Liver (tissue), 9 donors: ENCODE measurements around the gene SSX7. TPM values are rescaled to one million over a fixed set of nuclear protein-coding genes. Genes with fewer than 3 reads are reported as not detected.
"Not testable (repeated sequence)": the region's sequence is repeated elsewhere in the genome, so short reads cannot be mapped to it uniquely, and the experiment has no call there.

ENCODE experiments used
- DNase-seq: peaks from one replicate; pipeline ENCODE4 v3.0.0-alpha.2; 2017; ENCODE audit warnings: low spot score
- H3K27ac ChIP-seq, 2 donors: one replicate each; pipeline ENCODE4 v1.7.0; 2013; ENCODE audit warnings: inconsistent platforms in 2 of 2, low read length in 2 of 2, control low read depth in 1 of 2, low read depth in 1 of 2, mild to moderate bottlenecking in 1 of 2
- H3K27me3 ChIP-seq, 4 donors: one replicate each; pipeline versions ENCODE4 v1.6.1 to v1.7.0; 2013; ENCODE audit warnings: low read length in 3 of 4, inconsistent platforms in 1 of 4, mild to moderate bottlenecking in 1 of 4, moderate library complexity in 1 of 4; ENCODE audit not compliant: control insufficient read depth in 4 of 4, insufficient read depth in 4 of 4
- H3K36me3 ChIP-seq, 4 donors: one replicate each; pipeline versions ENCODE4 v1.6.1 to v1.7.0; 2013; ENCODE audit warnings: low read length in 3 of 4, mild to moderate bottlenecking in 3 of 4, low read depth in 1 of 4, moderate library complexity in 1 of 4; ENCODE audit not compliant: control insufficient read depth in 4 of 4, insufficient read depth in 3 of 4
- H3K4me1 ChIP-seq, 4 donors: one replicate each; pipeline versions ENCODE4 v1.6.1 to v1.7.0; 2013; ENCODE audit warnings: low read length in 3 of 4, mild to moderate bottlenecking in 3 of 4, moderate library complexity in 1 of 4; ENCODE audit not compliant: control insufficient read depth in 4 of 4, insufficient read depth in 4 of 4
- H3K4me3 ChIP-seq, 3 donors: one replicate each; pipeline versions ENCODE4 v1.6.1 to v1.7.0; 2013; ENCODE audit warnings: low read length in 3 of 3, control low read depth in 1 of 3, low read depth in 1 of 3, mild to moderate bottlenecking in 1 of 3
- H3K9ac ChIP-seq, 2 donors: one replicate each; pipeline ENCODE4 v1.7.0; 2013; ENCODE audit warnings: low read length in 2 of 2, mild to moderate bottlenecking in 2 of 2, moderate library complexity in 2 of 2, control low read depth in 1 of 2, low read depth in 1 of 2
- H3K9me3 ChIP-seq, 4 donors: one replicate each; pipeline versions ENCODE4 v1.6.1 to v1.7.0; 2013; ENCODE audit warnings: low read length in 3 of 4; ENCODE audit not compliant: control insufficient read depth in 4 of 4
- EGR1 ChIP-seq, 2 donors: IDR thresholded peaks; 2 replicates each; pipeline ENCODE4 v1.6.1; 2016 to 2018; ENCODE audit warnings: antibody characterized with exemption in 2 of 2, low read depth in 2 of 2
- FOXA1 ChIP-seq: IDR thresholded peaks from 2 replicates; pipeline ENCODE4 v1.6.1; 2016; ENCODE audit warnings: antibody characterized with exemption
- FOXA2 ChIP-seq: IDR thresholded peaks from 2 replicates; pipeline ENCODE4 v1.6.1; 2016; ENCODE audit warnings: antibody characterized with exemption
- GABPA ChIP-seq, 2 donors: IDR thresholded peaks in 1 of 2; conservative IDR thresholded peaks in 1 of 2; 2 replicates each; pipeline ENCODE4 v1.6.1; 2016; ENCODE audit warnings: antibody characterized with exemption in 2 of 2, mild to moderate bottlenecking in 1 of 2, moderate library complexity in 1 of 2
- HNF4A ChIP-seq, 2 donors: conservative IDR thresholded peaks; 2 replicates each; pipeline ENCODE4 v1.6.1; 2016; ENCODE audit warnings: antibody characterized with exemption in 2 of 2, mild to moderate bottlenecking in 2 of 2
- HNF4G ChIP-seq: IDR thresholded peaks from 2 replicates; pipeline ENCODE4 v1.6.1; 2016; ENCODE audit warnings: antibody characterized with exemption
- JUND ChIP-seq, 2 donors: IDR thresholded peaks; 2 replicates each; pipeline ENCODE4 v1.6.1; 2016; ENCODE audit warnings: antibody characterized with exemption in 2 of 2
- NR2F2 ChIP-seq: IDR thresholded peaks from 2 replicates; pipeline ENCODE4 v1.6.1; 2016; ENCODE audit warnings: antibody characterized with exemption
- RAD21 ChIP-seq, 2 donors: IDR thresholded peaks; 2 replicates each; pipeline ENCODE4 v1.6.1; 2016; ENCODE audit warnings: antibody characterized with exemption in 2 of 2, mild to moderate bottlenecking in 2 of 2
- RXRA ChIP-seq, 2 donors: IDR thresholded peaks; 2 replicates each; pipeline ENCODE4 v1.6.1; 2017 to 2018; ENCODE audit warnings: antibody characterized with exemption in 2 of 2, mild to moderate bottlenecking in 1 of 2
- SP1 ChIP-seq: IDR thresholded peaks from 2 replicates; pipeline ENCODE4 v1.6.1; 2018; ENCODE audit warnings: antibody characterized with exemption, mild to moderate bottlenecking
- YY1 ChIP-seq: IDR thresholded peaks from 2 replicates; pipeline ENCODE4 v1.6.1; 2016; ENCODE audit warnings: antibody characterized with exemption, mild to moderate bottlenecking
- whole genome bisulfite sequencing: extraction: QIAGEN DNeasy Blood & Tissue Kit; methylation state at CpG from one replicate; pipeline ENCODE4 v1.1.7; 2013; 5-methylcytosine and 5-hydroxymethylcytosine counted together
- polyA plus RNA-seq, 2 donors: library from polyadenylated mRNA; stranded (reverse) in 1 of 2; unstranded in 1 of 2; fragments of 200-250 nt in 1 of 2; fragments of >200 nt in 1 of 2; fragmentation: Nextera tagmentation in 1 of 2; extraction: Ambion mirVana in 1 of 2; gene quantifications; one replicate each; pipeline versions ENCODE4 v1.2.1 to v1.2.3, GENCODE V29; 2013 to 2015
- total RNA-seq, 2 donors: library from RNA; depleted of rRNA; stranded (reverse); fragments of >200 nt; gene quantifications; one replicate each; pipeline ENCODE4 v1.2.3, GENCODE V29; 2014
- TF ChIP-seq, protein P1 (sequence below): IDR thresholded peaks from 2 replicates; pipeline ENCODE4 v1.6.1; 2016; ENCODE audit warnings: antibody characterized with exemption
- TF ChIP-seq, protein P2 (sequence below): IDR thresholded peaks from 2 replicates; pipeline ENCODE4 v1.6.1; 2016; ENCODE audit warnings: antibody characterized with exemption, mild to moderate bottlenecking
- TF ChIP-seq, protein P3 (sequence below): IDR thresholded peaks from 2 replicates; pipeline ENCODE4 v1.6.1; 2016; ENCODE audit warnings: antibody characterized with exemption
- TF ChIP-seq, protein P4 (sequence below): IDR thresholded peaks from 2 replicates; pipeline ENCODE4 v1.6.1; 2016; ENCODE audit warnings: antibody characterized with exemption
- donor health status: healthy.
- donor health status: healthy.
- donor health status: healthy.
- donor health status: healthy.
- donor health status: healthy.

Gene SSX7
- total and polyA plus RNA-seq, 4 donors = not detected

DNA sequence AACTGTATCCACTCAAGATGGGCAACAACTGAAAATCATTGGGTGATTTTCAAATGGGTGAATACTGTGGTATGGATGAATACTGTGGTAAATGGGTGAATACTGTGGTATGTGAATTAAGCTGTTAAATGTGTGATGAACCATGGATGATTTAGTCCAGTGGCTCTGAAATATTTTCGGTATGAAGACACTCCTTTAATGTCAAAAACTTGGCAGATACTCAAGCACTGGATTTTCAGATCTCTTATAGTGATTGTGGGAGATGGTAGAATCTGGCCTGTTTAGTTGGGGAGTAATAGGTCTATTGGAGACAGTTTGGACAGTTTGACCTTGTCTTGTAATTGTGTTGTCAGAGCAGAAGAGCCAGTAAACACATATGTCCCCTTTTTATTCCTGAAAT lies 45.7 kb downstream of the SSX7 start:
- DNase-seq = no peak
- 70% methylated on average over 1 of the region's 1 CpG for WGBS
- H3K36me3 ChIP-seq = no peaks in the 10 kb centered on the region
- no peaks in the 10 kb centered on the region for H3K9me3 ChIP-seq
- TF ChIP-seq, protein P1, sequence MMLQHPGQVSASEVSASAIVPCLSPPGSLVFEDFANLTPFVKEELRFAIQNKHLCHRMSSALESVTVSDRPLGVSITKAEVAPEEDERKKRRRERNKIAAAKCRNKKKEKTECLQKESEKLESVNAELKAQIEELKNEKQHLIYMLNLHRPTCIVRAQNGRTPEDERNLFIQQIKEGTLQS = no peak
- TF ChIP-seq, protein P2, sequence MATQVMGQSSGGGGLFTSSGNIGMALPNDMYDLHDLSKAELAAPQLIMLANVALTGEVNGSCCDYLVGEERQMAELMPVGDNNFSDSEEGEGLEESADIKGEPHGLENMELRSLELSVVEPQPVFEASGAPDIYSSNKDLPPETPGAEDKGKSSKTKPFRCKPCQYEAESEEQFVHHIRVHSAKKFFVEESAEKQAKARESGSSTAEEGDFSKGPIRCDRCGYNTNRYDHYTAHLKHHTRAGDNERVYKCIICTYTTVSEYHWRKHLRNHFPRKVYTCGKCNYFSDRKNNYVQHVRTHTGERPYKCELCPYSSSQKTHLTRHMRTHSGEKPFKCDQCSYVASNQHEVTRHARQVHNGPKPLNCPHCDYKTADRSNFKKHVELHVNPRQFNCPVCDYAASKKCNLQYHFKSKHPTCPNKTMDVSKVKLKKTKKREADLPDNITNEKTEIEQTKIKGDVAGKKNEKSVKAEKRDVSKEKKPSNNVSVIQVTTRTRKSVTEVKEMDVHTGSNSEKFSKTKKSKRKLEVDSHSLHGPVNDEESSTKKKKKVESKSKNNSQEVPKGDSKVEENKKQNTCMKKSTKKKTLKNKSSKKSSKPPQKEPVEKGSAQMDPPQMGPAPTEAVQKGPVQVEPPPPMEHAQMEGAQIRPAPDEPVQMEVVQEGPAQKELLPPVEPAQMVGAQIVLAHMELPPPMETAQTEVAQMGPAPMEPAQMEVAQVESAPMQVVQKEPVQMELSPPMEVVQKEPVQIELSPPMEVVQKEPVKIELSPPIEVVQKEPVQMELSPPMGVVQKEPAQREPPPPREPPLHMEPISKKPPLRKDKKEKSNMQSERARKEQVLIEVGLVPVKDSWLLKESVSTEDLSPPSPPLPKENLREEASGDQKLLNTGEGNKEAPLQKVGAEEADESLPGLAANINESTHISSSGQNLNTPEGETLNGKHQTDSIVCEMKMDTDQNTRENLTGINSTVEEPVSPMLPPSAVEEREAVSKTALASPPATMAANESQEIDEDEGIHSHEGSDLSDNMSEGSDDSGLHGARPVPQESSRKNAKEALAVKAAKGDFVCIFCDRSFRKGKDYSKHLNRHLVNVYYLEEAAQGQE = no peak
- TF ChIP-seq EGR1 (IDR thresholded peaks at IDR 0.05; ENCODE audit: low read depth in 2 of 2) (no peak), HNF4G (no peak), NR2F2 (no peak), FOXA1 (no peak), HNF4A (conservative IDR thresholded peaks at IDR 0.05) (no peak), FOXA2 (no peak)
- TF ChIP-seq, protein P3, sequence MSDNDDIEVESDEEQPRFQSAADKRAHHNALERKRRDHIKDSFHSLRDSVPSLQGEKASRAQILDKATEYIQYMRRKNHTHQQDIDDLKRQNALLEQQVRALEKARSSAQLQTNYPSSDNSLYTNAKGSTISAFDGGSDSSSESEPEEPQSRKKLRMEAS = no peak
- no peak overlapping the region for H3K27ac ChIP-seq
- H3K9ac ChIP-seq = no peak overlapping the region
- no peak overlapping the region for H3K4me3 ChIP-seq
- no peaks in the 10 kb centered on the region for H3K4me1 ChIP-seq
- H3K27me3 ChIP-seq = no peaks in the 10 kb centered on the region

DNA sequence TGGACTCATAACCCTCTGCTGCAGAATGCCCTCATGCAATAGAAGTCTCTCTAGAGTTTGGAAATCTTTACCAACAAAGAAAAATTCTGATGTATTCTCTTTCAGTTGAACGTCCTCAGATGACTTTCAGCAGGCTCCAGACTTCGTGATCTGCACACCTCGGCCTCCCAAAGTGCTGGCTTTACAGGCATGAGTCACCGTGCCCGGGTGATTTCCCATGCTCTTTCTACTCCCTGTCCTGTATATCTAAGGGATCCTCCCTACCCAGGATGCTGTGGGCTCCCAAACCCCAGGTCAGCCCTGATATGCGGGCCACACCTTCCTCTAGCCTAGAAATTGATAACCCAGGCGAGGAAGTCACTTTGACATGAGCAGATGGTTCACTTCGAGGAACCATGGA lies 51.5 kb downstream of the SSX7 start:
- 80% methylated on average over 8 of the region's 8 CpGs for WGBS
- H3K4me3 ChIP-seq, H3K9me3 ChIP-seq, H3K27ac ChIP-seq, H3K9ac ChIP-seq, H3K36me3 ChIP-seq, DNase-seq, H3K27me3 ChIP-seq, H3K4me1 ChIP-seq: not testable (repeated sequence)

DNA sequence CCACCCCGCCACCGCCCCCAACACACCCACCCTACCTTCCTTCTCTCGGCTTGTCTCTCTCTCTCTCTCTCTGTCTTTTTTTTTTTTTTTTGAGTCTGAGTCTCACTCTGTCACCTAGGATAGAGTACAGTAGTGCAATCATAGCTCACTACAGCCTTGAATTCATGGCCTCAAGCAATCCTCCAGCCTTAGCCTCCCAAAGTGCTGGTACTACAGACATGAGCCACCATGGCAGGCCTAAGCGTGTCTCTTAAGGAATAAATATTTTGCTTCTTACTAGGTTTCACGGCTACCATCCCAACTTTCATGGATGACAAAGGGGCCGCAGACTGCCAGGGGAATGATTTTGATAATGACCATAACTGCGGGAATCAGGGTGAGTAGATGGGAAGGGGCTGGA lies 55.8 kb downstream of the SSX7 start:
- H3K4me3 ChIP-seq = no peak overlapping the region
- 89% methylated on average over 7 of the region's 7 CpGs for WGBS
- peaks cover 0 to 2% (median 0%) of the 10 kb centered on the region in 4 donors for H3K9me3 ChIP-seq

More for the DNA sequence above, 55.8 kb downstream of the SSX7 start:
- no peak for TF ChIP-seq GABPA (IDR thresholded peaks at IDR 0.05 in 1 of 2, conservative IDR thresholded peaks at IDR 0.05 in 1 of 2)
- no peak for TF ChIP-seq NR2F2
- no peak for TF ChIP-seq YY1
- TF ChIP-seq SP1 = no peak
- TF ChIP-seq, protein P4, sequence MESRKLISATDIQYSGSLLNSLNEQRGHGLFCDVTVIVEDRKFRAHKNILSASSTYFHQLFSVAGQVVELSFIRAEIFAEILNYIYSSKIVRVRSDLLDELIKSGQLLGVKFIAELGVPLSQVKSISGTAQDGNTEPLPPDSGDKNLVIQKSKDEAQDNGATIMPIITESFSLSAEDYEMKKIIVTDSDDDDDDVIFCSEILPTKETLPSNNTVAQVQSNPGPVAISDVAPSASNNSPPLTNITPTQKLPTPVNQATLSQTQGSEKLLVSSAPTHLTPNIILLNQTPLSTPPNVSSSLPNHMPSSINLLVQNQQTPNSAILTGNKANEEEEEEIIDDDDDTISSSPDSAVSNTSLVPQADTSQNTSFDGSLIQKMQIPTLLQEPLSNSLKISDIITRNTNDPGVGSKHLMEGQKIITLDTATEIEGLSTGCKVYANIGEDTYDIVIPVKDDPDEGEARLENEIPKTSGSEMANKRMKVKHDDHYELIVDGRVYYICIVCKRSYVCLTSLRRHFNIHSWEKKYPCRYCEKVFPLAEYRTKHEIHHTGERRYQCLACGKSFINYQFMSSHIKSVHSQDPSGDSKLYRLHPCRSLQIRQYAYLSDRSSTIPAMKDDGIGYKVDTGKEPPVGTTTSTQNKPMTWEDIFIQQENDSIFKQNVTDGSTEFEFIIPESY = no peak
- TF ChIP-seq HNF4G = no peak
- TF ChIP-seq, protein P1 = no peak
- TF ChIP-seq RXRA (IDR thresholded peaks at IDR 0.05) = no peak
- TF ChIP-seq, protein P2 = no peak
- no peak for TF ChIP-seq FOXA2
- no peak for TF ChIP-seq RAD21 (IDR thresholded peaks at IDR 0.05)
- TF ChIP-seq JUND (IDR thresholded peaks at IDR 0.05) = no peak
- Histone ChIP-seq H3K27ac (no peak overlapping the region), H3K4me1 (no peaks in the 10 kb centered on the region), H3K27me3 (peaks cover 0 to 10% (median 0%) of the 10 kb centered on the region in 4 donors), H3K9ac (no peak overlapping the region), H3K36me3 (no peaks in the 10 kb centered on the region)
- no peak for DNase-seq
